ENCODE data around the gene RITA1.

Gene RITA1

DNA sequence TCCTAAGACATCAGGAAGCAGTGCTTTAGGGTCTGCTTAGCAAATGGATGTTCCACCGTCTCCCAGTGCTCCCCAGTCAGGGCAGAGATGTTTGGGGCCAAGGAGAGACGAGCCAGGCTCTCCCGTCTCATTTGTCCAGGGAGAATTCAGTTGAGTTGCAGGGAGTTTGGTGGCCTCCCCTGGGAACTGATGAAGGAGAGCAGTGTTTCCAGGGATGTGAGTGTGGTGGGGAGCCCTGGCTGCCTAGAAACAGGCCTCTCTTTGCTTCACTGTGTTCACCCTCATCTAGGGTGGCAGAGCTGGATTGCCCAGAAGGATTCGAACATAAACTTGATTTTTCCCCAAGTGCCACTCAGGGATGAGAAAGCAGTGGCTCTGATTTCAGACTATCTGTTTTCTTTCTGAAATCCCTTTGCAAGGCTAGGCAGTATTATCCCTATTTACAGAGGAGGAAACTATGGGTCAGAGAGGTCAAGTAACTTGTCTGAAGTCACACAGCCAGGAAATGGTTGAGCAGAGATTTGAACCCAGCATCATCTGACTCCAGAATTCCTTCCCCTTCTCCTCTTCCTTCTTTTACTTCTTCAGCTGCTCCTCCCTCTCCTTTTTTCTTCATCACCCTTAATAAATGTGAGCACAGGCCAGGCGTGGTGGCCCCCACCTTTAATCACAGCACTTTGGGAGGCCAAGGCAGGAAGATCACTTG lies 42.3 kb downstream of the RITA1 start:
- TF ChIP-seq, protein P1, sequence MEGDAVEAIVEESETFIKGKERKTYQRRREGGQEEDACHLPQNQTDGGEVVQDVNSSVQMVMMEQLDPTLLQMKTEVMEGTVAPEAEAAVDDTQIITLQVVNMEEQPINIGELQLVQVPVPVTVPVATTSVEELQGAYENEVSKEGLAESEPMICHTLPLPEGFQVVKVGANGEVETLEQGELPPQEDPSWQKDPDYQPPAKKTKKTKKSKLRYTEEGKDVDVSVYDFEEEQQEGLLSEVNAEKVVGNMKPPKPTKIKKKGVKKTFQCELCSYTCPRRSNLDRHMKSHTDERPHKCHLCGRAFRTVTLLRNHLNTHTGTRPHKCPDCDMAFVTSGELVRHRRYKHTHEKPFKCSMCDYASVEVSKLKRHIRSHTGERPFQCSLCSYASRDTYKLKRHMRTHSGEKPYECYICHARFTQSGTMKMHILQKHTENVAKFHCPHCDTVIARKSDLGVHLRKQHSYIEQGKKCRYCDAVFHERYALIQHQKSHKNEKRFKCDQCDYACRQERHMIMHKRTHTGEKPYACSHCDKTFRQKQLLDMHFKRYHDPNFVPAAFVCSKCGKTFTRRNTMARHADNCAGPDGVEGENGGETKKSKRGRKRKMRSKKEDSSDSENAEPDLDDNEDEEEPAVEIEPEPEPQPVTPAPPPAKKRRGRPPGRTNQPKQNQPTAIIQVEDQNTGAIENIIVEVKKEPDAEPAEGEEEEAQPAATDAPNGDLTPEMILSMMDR (IDR thresholded peaks at IDR 0.05) = no peak

DNA sequence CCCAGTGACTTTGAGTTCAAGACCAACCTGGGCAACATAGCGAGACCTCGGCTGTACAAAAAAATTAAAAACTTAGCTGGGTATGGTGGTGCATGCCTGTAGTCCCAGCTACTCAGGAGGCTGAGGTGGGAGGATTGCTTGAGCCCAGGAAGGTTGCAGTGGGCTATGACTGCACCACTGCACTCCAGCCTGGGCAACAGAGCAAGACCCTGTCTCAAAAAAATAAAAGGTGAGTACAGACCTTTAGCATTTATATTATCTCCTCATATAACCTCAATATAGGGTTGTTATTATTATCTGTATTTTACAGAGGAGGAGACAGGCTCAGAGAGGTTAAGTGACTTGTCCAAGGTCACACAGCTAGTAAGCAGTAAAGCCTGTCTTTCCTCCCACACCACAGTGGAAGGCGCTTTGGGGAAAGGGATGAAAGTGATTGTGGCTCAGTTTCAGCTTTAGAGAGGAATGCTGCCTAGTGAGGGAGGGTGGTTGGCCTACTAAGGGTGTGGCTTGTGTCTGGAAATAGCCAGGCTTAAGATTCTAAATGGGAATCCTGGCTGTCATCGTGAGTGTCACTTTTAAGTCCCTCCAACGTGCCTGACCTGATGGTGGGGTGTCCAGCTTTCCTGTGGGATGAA lies 43.0 kb downstream of the RITA1 start:
- TF ChIP-seq, protein P1 (IDR thresholded peaks at IDR 0.05) = no peak

DNA sequence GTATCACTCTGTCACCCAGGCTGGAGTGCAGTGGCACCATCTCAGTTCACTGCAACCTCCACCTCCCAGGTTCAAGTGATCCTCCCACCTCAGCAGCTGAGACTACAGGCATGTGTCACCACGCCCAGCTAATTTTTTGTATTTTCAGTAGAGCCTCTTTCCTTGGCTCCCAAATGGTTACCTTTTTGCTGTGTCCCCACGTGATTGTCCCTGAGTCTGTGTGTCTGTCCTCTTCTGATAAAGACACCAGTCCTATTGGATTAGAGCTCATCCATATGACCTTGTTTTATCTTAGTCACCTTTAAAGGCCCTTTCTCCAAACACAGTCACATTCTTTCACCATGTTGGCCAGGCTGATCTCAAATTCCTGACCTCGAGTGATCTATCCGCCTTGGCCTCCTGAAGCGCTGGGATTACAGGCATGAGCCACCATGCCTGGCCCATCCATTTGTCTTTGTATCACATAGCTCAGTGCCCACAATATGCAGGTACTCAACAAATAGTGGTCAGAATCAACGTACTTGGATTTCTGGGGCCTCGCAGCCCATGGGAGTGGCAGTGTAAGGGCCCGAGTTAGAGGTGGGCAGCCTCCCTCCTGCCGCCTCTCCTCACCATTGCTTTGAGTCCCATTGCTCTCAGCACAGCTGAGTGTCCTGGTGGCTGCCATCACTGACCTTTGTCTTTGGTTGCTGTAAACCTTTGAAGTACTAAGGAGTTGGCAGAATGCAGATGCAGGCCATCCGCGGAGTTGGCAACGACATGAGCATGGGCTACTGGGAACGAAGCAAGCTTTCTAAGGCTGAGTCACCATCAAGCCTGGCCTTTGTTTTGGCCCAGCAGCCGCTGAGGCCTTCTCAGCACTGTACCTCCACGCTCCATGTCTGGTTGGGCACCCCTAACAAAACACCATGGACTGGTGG lies 45.1 kb downstream of the RITA1 start:
- TF ChIP-seq, protein P1 (IDR thresholded peaks at IDR 0.05) = no peak

DNA sequence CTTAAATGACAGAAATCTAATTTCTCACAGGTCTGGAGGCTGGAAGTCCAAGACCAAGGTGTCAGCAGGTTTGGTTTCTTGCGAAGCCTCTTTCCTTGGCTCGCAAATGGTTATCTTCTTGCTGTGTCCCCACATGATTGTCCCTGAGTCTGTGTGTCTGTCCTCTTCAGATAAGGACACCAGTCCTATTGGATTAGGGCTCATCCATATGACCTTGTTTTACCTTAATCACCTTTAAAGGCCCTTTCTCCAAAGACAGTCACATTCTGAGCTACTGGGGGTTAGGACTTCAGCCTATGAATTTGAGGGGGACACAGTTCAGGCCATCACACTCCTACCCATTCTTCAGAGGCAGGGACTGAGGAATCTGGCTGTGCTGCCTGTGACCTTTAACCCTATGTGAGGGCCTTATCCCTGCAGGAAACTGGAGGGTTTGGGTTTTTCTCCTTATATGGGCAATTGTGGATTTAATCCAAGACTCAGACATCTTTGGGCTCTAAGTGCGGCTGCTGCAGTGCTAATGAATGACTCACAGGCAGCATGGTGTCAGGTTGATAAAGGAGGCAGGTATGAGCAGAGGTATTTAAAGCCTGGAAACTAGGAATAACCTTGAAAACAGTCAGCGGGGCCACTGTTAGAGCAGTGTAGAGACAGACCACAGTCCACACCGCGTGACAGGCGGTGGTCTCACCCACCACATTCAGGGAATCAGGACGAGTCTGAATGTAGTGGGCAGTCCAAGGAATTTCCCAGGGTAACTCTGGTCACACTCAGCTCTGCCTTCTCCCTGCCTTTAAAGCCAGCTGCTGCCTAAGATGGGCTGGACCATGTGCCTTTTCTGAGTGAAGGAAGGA lies 45.9 kb downstream of the RITA1 start:
- TF ChIP-seq, protein P1 (IDR thresholded peaks at IDR 0.05) = no peak

DNA sequence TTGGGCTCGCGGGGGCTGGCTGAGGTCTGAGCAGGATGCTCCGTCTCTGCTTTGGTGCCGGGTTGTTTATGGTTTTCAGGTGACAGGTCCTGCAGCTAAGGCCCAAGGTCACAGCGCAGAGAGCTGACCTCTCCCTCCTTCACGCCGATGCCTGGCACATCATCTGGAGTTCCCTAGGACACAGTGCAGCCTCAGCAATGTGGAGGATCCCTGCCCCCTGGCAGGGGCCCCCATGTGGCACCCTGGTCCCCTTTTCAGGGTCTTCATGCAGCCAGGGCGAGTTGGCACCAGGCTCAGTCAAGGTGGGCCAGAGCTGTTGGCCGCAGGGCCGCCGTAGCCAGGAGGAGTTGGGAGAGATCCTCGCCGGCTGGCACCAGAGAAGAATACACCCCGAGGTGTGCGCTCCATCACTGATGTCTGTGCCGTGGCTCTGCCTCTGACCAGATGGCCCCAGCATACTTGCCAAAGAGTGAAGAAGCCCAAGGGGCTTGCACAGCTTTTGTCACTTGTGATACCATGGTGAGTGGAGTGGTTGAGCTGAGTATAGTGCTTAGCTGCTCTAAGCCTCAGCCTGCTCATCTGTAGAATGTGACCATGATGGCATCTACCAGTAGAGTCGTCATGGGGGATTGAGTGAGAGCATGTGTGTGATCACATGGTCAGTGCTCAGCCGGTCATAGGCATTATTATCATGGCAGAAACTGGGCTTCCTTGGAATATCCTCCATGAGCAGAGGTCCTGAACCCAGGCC lies 46.7 kb downstream of the RITA1 start:
- TF ChIP-seq, protein P1 (IDR thresholded peaks at IDR 0.05) = no peak

DNA sequence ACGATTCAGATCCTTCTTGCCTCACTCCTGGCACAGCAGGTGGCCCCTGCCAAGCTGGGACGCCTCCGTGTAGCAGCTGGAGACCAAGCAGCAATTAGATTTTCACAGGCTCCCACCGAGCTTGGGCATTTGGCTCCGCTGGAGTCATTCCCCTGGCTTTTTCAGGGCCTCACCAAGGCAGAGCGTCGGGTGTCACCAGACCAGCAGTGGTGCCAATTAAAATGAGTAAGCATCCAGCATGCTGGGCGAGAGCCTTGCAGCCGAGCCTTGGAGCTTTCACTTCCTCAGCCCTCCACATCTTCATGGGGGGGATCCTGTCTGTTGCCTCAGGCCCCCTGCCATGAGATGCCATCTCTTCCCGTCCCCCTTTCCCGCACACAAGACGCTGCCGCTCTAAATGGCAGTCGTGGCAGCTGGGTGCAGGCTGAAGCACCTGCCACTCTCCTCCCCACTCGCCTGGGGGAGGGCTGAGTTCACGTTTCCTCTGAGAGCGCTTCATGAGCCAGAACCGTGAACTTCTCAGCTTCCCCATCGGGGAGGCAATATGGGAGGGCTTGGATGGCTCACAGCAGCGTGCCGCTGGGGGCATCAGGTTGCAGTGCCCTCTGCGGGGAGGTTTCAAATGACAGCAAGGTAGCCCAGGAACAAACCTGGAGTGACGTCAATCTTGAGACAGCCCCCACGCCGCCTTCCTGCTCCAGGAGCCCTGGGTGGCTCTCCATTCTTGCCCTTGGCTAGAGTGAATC lies 47.5 kb downstream of the RITA1 start:
- TF ChIP-seq, protein P1 (IDR thresholded peaks at IDR 0.05) = no peak
